Tibial artery (tissue), 4 donors: Measurements from ENCODE around the gene ACTRT2.

Experiments
- DNase-seq, 2 donors: peaks; one replicate each; pipeline ENCODE4 v3.0.0-alpha.2; 2019
- H3K27ac ChIP-seq, 2 donors: fragments of 200-600 bp; sonication (generic) in 1 of 2; 1 replicate in 1 of 2; 2 replicates in 1 of 2; pipeline ENCODE4 v1.5.1; 2018 to 2019; ENCODE audit warnings: mild to moderate bottlenecking in 1 of 2
- H3K27me3 ChIP-seq, 2 donors: fragments of 200-600 bp; sonication (generic) in 1 of 2; one replicate each; pipeline versions ENCODE4 v1.5.1 to v1.6.0; 2016 to 2019
- H3K36me3 ChIP-seq, 3 donors: fragments of 200-600 bp; sonication (generic) in 2 of 3; one replicate each; pipeline ENCODE4 v1.5.1; 2016 to 2019; ENCODE audit warnings: mild to moderate bottlenecking in 2 of 3
- H3K4me1 ChIP-seq, 4 donors: fragments of 200-600 bp; sonication (generic) in 2 of 4; 1 replicate in 3 of 4; 2 replicates in 1 of 4; pipeline ENCODE4 v1.5.1; 2016 to 2019
- H3K4me3 ChIP-seq, 2 donors: fragments of 200-600 bp; sonication (generic) in 1 of 2; 1 replicate in 1 of 2; 2 replicates in 1 of 2; pipeline ENCODE4 v1.5.1; 2018 to 2019; ENCODE audit warnings: mild to moderate bottlenecking in 2 of 2
- H3K9me3 ChIP-seq, 3 donors: fragments of 200-600 bp; sonication (generic) in 1 of 3; one replicate each; pipeline ENCODE4 v1.5.1; 2016 to 2019
- CTCF ChIP-seq, 2 experiments: fragments of 200-600 bp in 1 of 2; fragments of 450-650 bp in 1 of 2; IDR thresholded peaks; one replicate each; pipeline ENCODE4 v1.5.1; 2017 to 2019; ENCODE audit warnings: antibody characterized with exemption in 2 of 2, mild to moderate bottlenecking in 1 of 2, moderate library complexity in 1 of 2
- intact Hi-C: fragments of 100-400 bp; cut with DNase I; formaldehyde crosslinking; loops from one replicate; pipeline ENCODE4 v1.15.0; 2023; ENCODE audit warnings: low total_unique reads

ACTRT2 gene

DNA sequence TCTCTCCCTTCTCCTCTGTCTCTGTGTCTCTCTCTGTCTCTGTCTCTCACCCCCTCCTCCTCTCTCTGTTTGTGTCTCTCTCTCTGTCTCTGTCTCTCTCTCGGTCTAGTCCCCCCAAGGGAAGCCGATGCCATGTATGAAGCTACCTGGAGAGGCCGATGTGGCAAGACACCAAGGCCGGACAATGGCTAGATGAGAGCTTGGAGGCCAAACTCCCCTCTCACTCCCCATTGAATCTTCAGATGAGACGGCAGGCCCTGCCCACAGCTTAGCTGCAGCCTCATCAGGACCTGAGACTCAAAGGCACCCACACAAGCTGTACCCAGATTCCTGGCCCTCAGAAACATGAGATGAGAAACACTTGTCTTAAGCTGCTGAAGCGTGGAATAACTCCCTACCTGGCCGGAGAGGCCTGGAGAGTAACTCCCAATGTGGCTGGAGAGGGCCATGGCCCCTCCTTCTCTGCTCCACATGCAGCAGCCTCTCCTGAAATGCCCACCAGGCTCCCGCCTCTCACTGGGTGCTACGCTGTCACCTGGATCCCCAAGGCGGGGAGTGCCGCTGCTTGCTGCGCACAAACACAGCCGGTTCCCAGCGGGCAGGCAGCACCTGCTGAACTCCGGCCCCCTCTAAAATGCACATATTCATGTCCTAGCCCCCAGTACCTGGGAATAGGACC is 7.8 kb upstream of the ACTRT2 start:
- Histone ChIP-seq H3K4me1 (peaks cover 0 to 15% (median 12%) of the 10 kb centered on the region in 4 donors), H3K9me3 (peaks cover 0 to 6% (median 0%) of the 10 kb centered on the region in 3 donors), H3K27ac (no peak overlapping the region), H3K27me3 (peaks cover 0 to 20% of the 10 kb centered on the region in 2 donors), H3K36me3 (no peaks in the 10 kb centered on the region), H3K4me3 (no peak overlapping the region)
- peak in 1 of 2 donors; percentile 58 for DNase-seq
- no peak for TF ChIP-seq CTCF (IDR thresholded peaks at IDR 0.05)
- intact Hi-C loops, result loop anchor here (5.0 kb wide), 2 partner anchors 399 to 414 kb away; no protein-coding TSS in a partner anchor

DNA sequence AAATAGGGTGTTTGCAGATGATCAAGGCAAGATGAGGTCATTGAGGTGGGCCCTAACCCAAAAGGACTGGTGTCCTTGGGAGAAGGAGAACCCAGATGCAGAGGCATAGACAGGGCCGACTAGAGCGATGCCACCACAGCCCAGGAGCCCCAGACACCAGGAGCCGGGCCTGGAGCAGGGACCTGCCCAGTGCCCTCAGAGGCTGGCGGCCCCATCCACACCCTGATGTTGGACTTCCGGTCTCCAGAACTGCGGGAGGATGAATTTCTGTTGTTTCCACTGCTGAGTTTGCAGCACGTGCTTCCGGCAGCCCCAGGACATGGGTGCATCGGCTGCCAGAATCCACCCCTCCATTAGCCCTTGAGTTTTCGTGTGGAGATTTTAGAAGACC is 7.2 kb upstream of the ACTRT2 start:
- peak in 1 of 2 donors; percentile 31 for DNase-seq
- no peak for TF ChIP-seq CTCF (IDR thresholded peaks at IDR 0.05)
- peaks cover 0 to 2% (median 0%) of the 10 kb centered on the region in 3 donors for H3K9me3 ChIP-seq
- no peak overlapping the region for H3K4me3 ChIP-seq
- intact Hi-C loops, result loop anchor here (5.0 kb wide), 2 partner anchors 398 to 413 kb away; no protein-coding TSS in a partner anchor
- H3K27ac ChIP-seq, result no peak overlapping the region
- H3K4me1 ChIP-seq, result peaks cover 0 to 15% (median 12%) of the 10 kb centered on the region in 4 donors
- no peaks in the 10 kb centered on the region for H3K36me3 ChIP-seq
- peaks cover 0 to 23% of the 10 kb centered on the region in 2 donors for H3K27me3 ChIP-seq

DNA sequence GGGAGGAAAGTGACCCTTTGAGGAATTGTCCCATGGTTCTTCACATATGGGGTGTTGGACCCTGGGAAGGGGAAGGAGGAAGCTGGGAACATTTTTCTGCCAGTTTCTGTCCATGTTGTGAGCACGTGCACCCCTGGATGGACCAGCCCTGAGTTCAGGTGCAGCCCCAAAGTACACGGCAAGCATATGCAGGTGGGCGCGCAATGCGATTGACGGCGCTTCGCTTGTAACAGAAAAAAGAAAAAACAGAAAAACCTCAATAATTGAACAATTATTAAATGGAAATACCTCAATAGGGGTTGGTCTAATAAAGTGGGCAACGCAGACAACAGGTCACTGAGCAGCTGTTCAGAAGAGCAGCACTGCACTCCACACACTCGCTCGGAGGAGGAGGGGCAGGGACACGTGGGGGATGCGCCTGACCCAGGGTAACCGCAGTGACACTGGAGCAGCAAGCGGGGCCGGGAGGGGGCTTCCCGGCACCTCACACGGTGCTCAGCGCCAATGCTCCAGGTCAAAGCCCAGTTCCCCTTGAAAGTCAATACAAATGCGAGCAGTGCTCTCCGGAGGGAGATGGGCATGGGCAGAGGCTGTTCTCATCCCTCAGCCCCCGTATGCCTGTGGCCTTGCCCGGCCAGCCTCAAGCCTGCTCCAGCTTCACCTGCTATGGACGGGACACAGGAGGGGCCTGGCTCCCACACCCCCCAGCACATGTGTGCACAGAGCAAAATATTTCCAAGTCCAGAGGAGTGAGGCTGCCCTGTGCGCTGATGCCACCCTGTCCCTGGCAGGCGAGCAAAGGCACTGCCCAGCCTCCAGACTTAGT is 6.6 kb upstream of the ACTRT2 start:
- intact Hi-C loops, result loop anchor here (5.0 kb wide), 2 partner anchors 398 to 413 kb away; no protein-coding TSS in a partner anchor
- H3K9me3 ChIP-seq, result no peaks in the 10 kb centered on the region
- H3K27me3 ChIP-seq, result peaks cover 0 to 23% of the 10 kb centered on the region in 2 donors
- no peak for TF ChIP-seq CTCF (IDR thresholded peaks at IDR 0.05)
- no peak overlapping the region for H3K27ac ChIP-seq
- no peak overlapping the region for H3K4me3 ChIP-seq
- peak in 1 of 2 donors; percentile 61 for DNase-seq
- peaks cover 0 to 15% (median 12%) of the 10 kb centered on the region in 4 donors for H3K4me1 ChIP-seq
- H3K36me3 ChIP-seq, result no peaks in the 10 kb centered on the region

DNA sequence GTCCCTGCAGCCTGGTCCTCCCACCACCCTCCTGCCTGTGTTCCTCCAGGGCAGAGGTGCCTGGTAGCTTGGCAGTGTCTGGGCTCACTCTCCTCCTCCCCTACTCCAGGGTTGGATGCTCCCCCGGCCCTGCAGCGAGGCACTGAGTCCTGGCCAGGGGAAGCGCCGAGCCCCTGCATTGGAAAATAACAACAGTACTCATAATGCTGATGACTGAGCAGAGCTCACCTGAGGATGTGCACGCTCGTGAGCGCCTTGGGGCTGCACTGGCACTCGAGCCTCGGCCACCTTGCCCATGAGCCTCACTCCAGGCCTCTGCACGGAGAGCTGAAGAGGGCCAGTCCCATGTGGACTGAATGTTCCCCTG is 6.0 kb upstream of the ACTRT2 start:
- peaks cover 0 to 23% of the 10 kb centered on the region in 2 donors for H3K27me3 ChIP-seq
- no peaks in the 10 kb centered on the region for H3K9me3 ChIP-seq
- no peak for TF ChIP-seq CTCF (IDR thresholded peaks at IDR 0.05)
- no peak overlapping the region for H3K27ac ChIP-seq
- H3K36me3 ChIP-seq, result no peaks in the 10 kb centered on the region
- intact Hi-C loops, result no loop called here
- H3K4me1 ChIP-seq, result peaks cover 0 to 15% (median 12%) of the 10 kb centered on the region in 4 donors
- peak in 1 of 2 donors; percentile 39 for DNase-seq
- no peak overlapping the region for H3K4me3 ChIP-seq

GRCh38 chr1:3015744-3016143 is 5.5 kb upstream of the ACTRT2 start:
- intact Hi-C loops, result no loop called here
- no peak for TF ChIP-seq CTCF (IDR thresholded peaks at IDR 0.05)
- Histone ChIP-seq H3K27me3 (peaks cover 0 to 23% of the 10 kb centered on the region in 2 donors), H3K4me1 (peaks cover 0 to 15% (median 12%) of the 10 kb centered on the region in 4 donors), H3K27ac (no peak overlapping the region), H3K9me3 (no peaks in the 10 kb centered on the region), H3K4me3 (no peak overlapping the region), H3K36me3 (no peaks in the 10 kb centered on the region)
- DNase-seq, result peak in 1 of 2 donors; percentile 42
